OCI-LY1 (cell line): ENCODE data around the gene KCNH1.

ENCODE experiments used
- H2AFZ ChIP-seq: fragments of 200-600 bp; sonication (generic), shearing (Covaris generic); 2 replicates; pipeline ENCODE4 v1.6.0; 2014; ENCODE audit warnings: antibody characterized with exemption, mild to moderate bottlenecking, low read length
- H3F3A ChIP-seq: fragments of 200-600 bp; sonication (generic), shearing (Covaris generic); 2 replicates; pipeline ENCODE4 v1.6.0; 2014; ENCODE audit warnings: mild to moderate bottlenecking, antibody characterized with exemption, low read length, moderate library complexity; ENCODE audit not compliant: insufficient read depth
- H3K27ac ChIP-seq: fragments of 200-600 bp; sonication (generic); 2 replicates; pipeline ENCODE4 v1.5.1; 2014; ENCODE audit warnings: low read length, mixed run types, mild to moderate bottlenecking, low read depth; ENCODE audit not compliant: poor library complexity, severe bottlenecking
- H3K27me3 ChIP-seq: fragments of 200-600 bp; sonication (generic); 2 replicates; pipeline ENCODE4 v1.6.0; 2014; ENCODE audit warnings: antibody characterized with exemption, mild to moderate bottlenecking, low read length, moderate library complexity; ENCODE audit not compliant: insufficient read depth
- H3K36me3 ChIP-seq: fragments of 200-600 bp; sonication (generic); 2 replicates; pipeline ENCODE4 v1.6.1; 2014; ENCODE audit warnings: mild to moderate bottlenecking, antibody characterized with exemption, low read length, moderate library complexity, mixed read lengths; ENCODE audit not compliant: insufficient read depth
- H3K4me1 ChIP-seq: fragments of 200-600 bp; sonication (generic); 2 replicates; pipeline ENCODE4 v1.5.1; 2014; ENCODE audit warnings: mild to moderate bottlenecking, low read length, moderate library complexity; ENCODE audit not compliant: insufficient read depth, severe bottlenecking
- H3K4me2 ChIP-seq: fragments of 200-600 bp; sonication (generic), shearing (Covaris generic); 2 replicates; pipeline ENCODE4 v1.6.1; 2014; ENCODE audit warnings: low read length
- H3K4me3 ChIP-seq: fragments of 200-600 bp; sonication (generic); 2 replicates; pipeline ENCODE4 v1.5.1; 2014; ENCODE audit warnings: low read length, low read depth, mild to moderate bottlenecking, mixed read lengths; ENCODE audit not compliant: poor library complexity, severe bottlenecking
- H3K79me2 ChIP-seq: fragments of 200-600 bp; shearing (Covaris generic); 2 replicates; pipeline ENCODE4 v1.6.1; 2016; ENCODE audit warnings: mixed run types, low read length, mixed read lengths; ENCODE audit not compliant: insufficient read depth
- H3K9ac ChIP-seq: fragments of 200-600 bp; sonication (generic), shearing (Covaris generic); 2 replicates; pipeline ENCODE4 v1.6.1; 2014; ENCODE audit warnings: mild to moderate bottlenecking, low read length, mixed read lengths
- H3K9me2 ChIP-seq: fragments of 200-600 bp; sonication (generic), shearing (Covaris generic); 2 replicates; pipeline ENCODE4 v1.6.1; 2014; ENCODE audit warnings: low read depth, mild to moderate bottlenecking, low read length, mixed read lengths
- H3K9me3 ChIP-seq: fragments of 200-600 bp; shearing (Covaris generic); 2 replicates; pipeline ENCODE4 v1.6.1; 2014; ENCODE audit warnings: low read length, mixed read lengths
- H4K20me1 ChIP-seq: fragments of 200-600 bp; sonication (generic), shearing (Covaris generic); 2 replicates; pipeline ENCODE4 v1.6.0; 2016; ENCODE audit warnings: mild to moderate bottlenecking, low read length; ENCODE audit not compliant: insufficient read depth
- EZH2 ChIP-seq: fragments of 200-600 bp; sonication (generic), shearing (Covaris generic); IDR thresholded peaks from 2 replicates; pipeline ENCODE4 v1.8.0; 2017; ENCODE audit warnings: borderline replicate concordance, mixed run types, mild to moderate bottlenecking, antibody characterized with exemption, low read length, moderate library complexity, mixed read lengths
- TF ChIP-seq, protein P1 (sequence below): fragments of 200-600 bp; sonication (generic), shearing (Covaris generic); IDR thresholded peaks from 2 replicates; pipeline ENCODE4 v1.5.1; 2017; ENCODE audit warnings: mild to moderate bottlenecking, antibody characterized with exemption, low read length, moderate library complexity, mixed read lengths

KCNH1 gene

DNA sequence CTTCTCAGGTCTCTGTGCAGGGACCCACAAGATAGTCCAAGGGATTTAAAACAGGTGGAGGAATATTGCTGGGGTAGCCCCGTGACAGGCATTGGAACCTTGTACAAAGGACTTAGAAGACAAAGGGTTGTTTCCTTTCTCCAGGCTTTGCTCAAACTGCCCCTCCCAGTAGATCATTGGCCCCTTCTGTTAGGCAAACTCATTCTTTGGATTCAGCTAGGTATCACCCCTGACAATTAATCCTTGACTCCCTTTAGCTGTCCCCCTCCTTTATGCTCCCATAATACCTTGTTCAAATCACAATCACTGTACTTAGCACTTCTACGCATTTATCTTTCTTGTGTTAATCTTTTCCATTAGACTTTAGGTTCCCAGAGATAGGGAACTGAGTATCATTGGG is 360.5 kb downstream of the KCNH1 start:
- Histone ChIP-seq H3K4me2 (no peak overlapping the region), H3K27me3 (no peaks in the 10 kb centered on the region), H3K4me3 (no peak overlapping the region), H2AFZ (no peak overlapping the region), H3K9me3 (no peaks in the 10 kb centered on the region), H4K20me1 (no peaks in the 10 kb centered on the region), H3K9me2 (no peaks in the 10 kb centered on the region), H3K4me1 (no peaks in the 10 kb centered on the region), H3K9ac (no peak overlapping the region), H3F3A (no peaks in the 10 kb centered on the region), H3K79me2 (no peaks in the 10 kb centered on the region), H3K27ac (no peak overlapping the region), H3K36me3 (no peaks in the 10 kb centered on the region)
- TF ChIP-seq, protein P1, sequence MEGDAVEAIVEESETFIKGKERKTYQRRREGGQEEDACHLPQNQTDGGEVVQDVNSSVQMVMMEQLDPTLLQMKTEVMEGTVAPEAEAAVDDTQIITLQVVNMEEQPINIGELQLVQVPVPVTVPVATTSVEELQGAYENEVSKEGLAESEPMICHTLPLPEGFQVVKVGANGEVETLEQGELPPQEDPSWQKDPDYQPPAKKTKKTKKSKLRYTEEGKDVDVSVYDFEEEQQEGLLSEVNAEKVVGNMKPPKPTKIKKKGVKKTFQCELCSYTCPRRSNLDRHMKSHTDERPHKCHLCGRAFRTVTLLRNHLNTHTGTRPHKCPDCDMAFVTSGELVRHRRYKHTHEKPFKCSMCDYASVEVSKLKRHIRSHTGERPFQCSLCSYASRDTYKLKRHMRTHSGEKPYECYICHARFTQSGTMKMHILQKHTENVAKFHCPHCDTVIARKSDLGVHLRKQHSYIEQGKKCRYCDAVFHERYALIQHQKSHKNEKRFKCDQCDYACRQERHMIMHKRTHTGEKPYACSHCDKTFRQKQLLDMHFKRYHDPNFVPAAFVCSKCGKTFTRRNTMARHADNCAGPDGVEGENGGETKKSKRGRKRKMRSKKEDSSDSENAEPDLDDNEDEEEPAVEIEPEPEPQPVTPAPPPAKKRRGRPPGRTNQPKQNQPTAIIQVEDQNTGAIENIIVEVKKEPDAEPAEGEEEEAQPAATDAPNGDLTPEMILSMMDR, result no peak
- no peak for TF ChIP-seq EZH2

DNA sequence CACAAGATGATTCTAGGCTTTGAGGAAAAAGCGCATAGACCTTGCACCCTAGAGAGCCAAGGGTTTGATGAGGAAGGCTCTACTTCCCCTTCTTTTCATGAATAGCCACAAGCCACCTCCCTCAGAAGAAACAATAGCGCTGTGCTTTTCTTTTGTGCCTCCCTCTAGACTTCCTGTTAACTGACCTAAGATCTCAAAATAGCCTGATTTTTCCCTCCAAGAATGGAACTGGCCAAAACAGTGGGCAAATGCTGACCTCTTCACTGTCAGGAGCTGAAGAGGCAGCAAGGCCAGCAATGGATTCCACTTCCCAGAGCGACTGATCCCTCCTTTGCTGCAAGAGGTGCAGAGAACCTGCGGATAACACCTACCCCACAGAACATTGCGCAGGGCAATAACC is 362.8 kb downstream of the KCNH1 start:
- H3K9ac ChIP-seq, result no peak overlapping the region
- no peak overlapping the region for H3K4me2 ChIP-seq
- no peaks in the 10 kb centered on the region for H3K79me2 ChIP-seq
- no peaks in the 10 kb centered on the region for H3K9me2 ChIP-seq
- no peaks in the 10 kb centered on the region for H3K27me3 ChIP-seq
- no peak overlapping the region for H3K27ac ChIP-seq
- no peaks in the 10 kb centered on the region for H3F3A ChIP-seq
- no peaks in the 10 kb centered on the region for H3K4me1 ChIP-seq
- no peaks in the 10 kb centered on the region for H3K9me3 ChIP-seq
- H4K20me1 ChIP-seq, result no peaks in the 10 kb centered on the region
- no peak overlapping the region for H2AFZ ChIP-seq
- H3K36me3 ChIP-seq, result no peaks in the 10 kb centered on the region
- no peak overlapping the region for H3K4me3 ChIP-seq
- TF ChIP-seq, protein P1, result no peak
- no peak for TF ChIP-seq EZH2

DNA sequence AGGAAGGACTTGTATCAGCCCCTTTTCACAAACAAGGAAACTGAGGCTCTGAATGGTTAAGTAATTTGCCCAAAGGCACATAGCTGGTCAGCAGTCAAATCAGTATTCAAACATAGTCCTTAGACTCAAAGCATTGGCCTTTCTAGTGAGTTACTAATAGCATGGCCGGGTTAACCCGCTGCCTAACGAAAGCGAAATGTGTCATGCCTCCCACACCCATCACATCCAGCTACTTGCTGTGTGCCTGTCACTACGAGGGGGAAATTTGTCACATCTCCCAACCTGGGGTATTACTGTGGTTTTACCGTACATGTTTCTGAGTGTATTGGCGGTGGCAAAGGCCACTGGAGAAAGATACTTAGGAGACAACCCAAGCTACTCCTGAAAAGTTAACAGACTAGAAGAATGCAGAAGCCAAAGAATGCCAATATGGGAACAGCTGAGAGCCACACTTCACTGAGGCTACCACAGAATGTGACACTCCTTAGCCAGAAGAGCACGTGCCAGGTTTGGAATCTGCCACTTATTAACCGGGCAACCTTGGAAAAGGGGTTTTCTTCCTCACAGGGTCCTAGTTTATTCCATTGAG is 363.5 kb downstream of the KCNH1 start:
- H3K9me3 ChIP-seq, result no peaks in the 10 kb centered on the region
- no peaks in the 10 kb centered on the region for H3K9me2 ChIP-seq
- H3K36me3 ChIP-seq, result no peaks in the 10 kb centered on the region
- H3K4me3 ChIP-seq, result no peak overlapping the region
- no peaks in the 10 kb centered on the region for H3K27me3 ChIP-seq
- no peak overlapping the region for H3K9ac ChIP-seq
- no peaks in the 10 kb centered on the region for H3F3A ChIP-seq
- H3K79me2 ChIP-seq, result no peaks in the 10 kb centered on the region
- TF ChIP-seq, protein P1, result no peak
- TF ChIP-seq EZH2, result no peak
- no peak overlapping the region for H3K4me2 ChIP-seq
- H3K27ac ChIP-seq, result no peak overlapping the region
- no peaks in the 10 kb centered on the region for H3K4me1 ChIP-seq
- no peak overlapping the region for H2AFZ ChIP-seq
- no peaks in the 10 kb centered on the region for H4K20me1 ChIP-seq
